IPS-18a (cell line): ENCODE data around the gene ADARB1.

ENCODE experiments used
- H3K27ac ChIP-seq: one replicate; pipeline ENCODE4 v1.5.1; 2013; ENCODE audit warnings: low read length
- H3K27me3 ChIP-seq: one replicate; pipeline ENCODE4 v1.6.1; 2013; ENCODE audit warnings: mild to moderate bottlenecking, low read length; ENCODE audit not compliant: control insufficient read depth, insufficient read depth
- H3K36me3 ChIP-seq: one replicate; pipeline ENCODE4 v1.6.1; 2013; ENCODE audit warnings: low read depth, low read length; ENCODE audit not compliant: control insufficient read depth
- H3K4me1 ChIP-seq: one replicate; pipeline ENCODE4 v1.6.1; 2013; ENCODE audit warnings: low read depth, low read length; ENCODE audit not compliant: control insufficient read depth
- H3K4me3 ChIP-seq: one replicate; pipeline ENCODE4 v1.5.1; 2013; ENCODE audit warnings: low read length
- H3K9ac ChIP-seq: one replicate; pipeline ENCODE4 v1.6.1; 2013; ENCODE audit warnings: mild to moderate bottlenecking, low read length, moderate library complexity
- H3K9me3 ChIP-seq: one replicate; pipeline ENCODE4 v1.6.1; 2013; ENCODE audit warnings: low read depth, low read length; ENCODE audit not compliant: control insufficient read depth

ADARB1 gene

GRCh38 chr21:45073301-45074047, 906 bp upstream of the ADARB1 start:
- no peaks in the 10 kb centered on the region for H3K36me3 ChIP-seq
- H3K27me3 ChIP-seq: peaks cover 40% of the 10 kb centered on the region
- peak overlapping the region; percentile 59 for H3K4me3 ChIP-seq
- peak overlapping the region; percentile 39 for H3K9ac ChIP-seq
- H3K9me3 ChIP-seq: no peaks in the 10 kb centered on the region
- no peak overlapping the region for H3K27ac ChIP-seq
- peaks cover 9% of the 10 kb centered on the region for H3K4me1 ChIP-seq

GRCh38 chr21:45074818-45075595, 627 bp downstream of the ADARB1 start:
- H3K9ac ChIP-seq: no peak overlapping the region

GRCh38 chr21:45075596-45076244, 1.3 kb downstream of the ADARB1 start:
- Histone ChIP-seq H3K4me3 (peak overlapping the region; percentile 52), H3K9me3 (no peaks in the 10 kb centered on the region), H3K4me1 (peaks cover 9% of the 10 kb centered on the region), H3K27me3 (peaks cover 40% of the 10 kb centered on the region), H3K9ac (no peak overlapping the region), H3K27ac (no peak overlapping the region), H3K36me3 (no peaks in the 10 kb centered on the region)

More at GRCh38 chr21:45074818-45075595, 627 bp downstream of the ADARB1 start:
- Histone ChIP-seq H3K27me3 (peaks cover 40% of the 10 kb centered on the region), H3K4me3 (peak overlapping the region; percentile 52), H3K27ac (no peak overlapping the region), H3K4me1 (peaks cover 9% of the 10 kb centered on the region), H3K36me3 (no peaks in the 10 kb centered on the region), H3K9me3 (no peaks in the 10 kb centered on the region)

- Histone ChIP-seq H3K27me3 (peaks cover 40% of the 10 kb centered on the region), H3K9me3 (no peaks in the 10 kb centered on the region), H3K27ac (no peak overlapping the region), H3K36me3 (no peaks in the 10 kb centered on the region), H3K4me1 (peaks cover 9% of the 10 kb centered on the region), H3K9ac (no peak overlapping the region), H3K4me3 (no peak overlapping the region)
These were observed 1.9 kb downstream of the ADARB1 start for GRCh38 chr21:45076245-45076711.

GRCh38 chr21:45078371-45078770, 4.0 kb downstream of the ADARB1 start:
- no peak overlapping the region for H3K9ac ChIP-seq
- no peak overlapping the region for H3K27ac ChIP-seq
- peaks cover 8% of the 10 kb centered on the region for H3K4me1 ChIP-seq
- H3K27me3 ChIP-seq: peaks cover 37% of the 10 kb centered on the region
- no peaks in the 10 kb centered on the region for H3K36me3 ChIP-seq
- H3K9me3 ChIP-seq: no peaks in the 10 kb centered on the region
- no peak overlapping the region for H3K4me3 ChIP-seq

- no peaks in the 10 kb centered on the region for H3K36me3 ChIP-seq
- no peak overlapping the region for H3K9ac ChIP-seq
- peaks cover 6% of the 10 kb centered on the region for H3K4me1 ChIP-seq
- no peak overlapping the region for H3K27ac ChIP-seq
- H3K9me3 ChIP-seq: no peaks in the 10 kb centered on the region
- peaks cover 34% of the 10 kb centered on the region for H3K27me3 ChIP-seq
- no peak overlapping the region for H3K4me3 ChIP-seq
These were observed 4.5 kb downstream of the ADARB1 start for GRCh38 chr21:45078877-45079281.

GRCh38 chr21:45079351-45079750, 5.0 kb downstream of the ADARB1 start:
- H3K9ac ChIP-seq: no peak overlapping the region
- no peak overlapping the region for H3K27ac ChIP-seq
- H3K4me3 ChIP-seq: no peak overlapping the region

GRCh38 chr21:45080232-45080631, 5.9 kb downstream of the ADARB1 start:
- H3K36me3 ChIP-seq: no peaks in the 10 kb centered on the region
- no peak overlapping the region for H3K27ac ChIP-seq
- H3K27me3 ChIP-seq: peaks cover 29% of the 10 kb centered on the region
- peaks cover 6% of the 10 kb centered on the region for H3K4me1 ChIP-seq
- H3K4me3 ChIP-seq: no peak overlapping the region
- no peak overlapping the region for H3K9ac ChIP-seq
- H3K9me3 ChIP-seq: no peaks in the 10 kb centered on the region

More at GRCh38 chr21:45079351-45079750, 5.0 kb downstream of the ADARB1 start:
- no peaks in the 10 kb centered on the region for H3K9me3 ChIP-seq
- no peaks in the 10 kb centered on the region for H3K36me3 ChIP-seq
- peaks cover 6% of the 10 kb centered on the region for H3K4me1 ChIP-seq
- peaks cover 34% of the 10 kb centered on the region for H3K27me3 ChIP-seq

GRCh38 chr21:45080639-45081414, 6.4 kb downstream of the ADARB1 start:
- H3K9me3 ChIP-seq: no peaks in the 10 kb centered on the region
- no peaks in the 10 kb centered on the region for H3K36me3 ChIP-seq
- H3K27ac ChIP-seq: no peak overlapping the region
- peaks cover under 1% of the 10 kb centered on the region for H3K4me1 ChIP-seq
- peaks cover 24% of the 10 kb centered on the region for H3K27me3 ChIP-seq
- no peak overlapping the region for H3K9ac ChIP-seq
- H3K4me3 ChIP-seq: no peak overlapping the region

GRCh38 chr21:45081636-45082035, 7.3 kb downstream of the ADARB1 start:
- Histone ChIP-seq H3K4me3 (no peak overlapping the region), H3K36me3 (no peaks in the 10 kb centered on the region), H3K9ac (no peak overlapping the region), H3K4me1 (no peaks in the 10 kb centered on the region), H3K9me3 (no peaks in the 10 kb centered on the region), H3K27ac (no peak overlapping the region), H3K27me3 (peaks cover 15% of the 10 kb centered on the region)

- Histone ChIP-seq H3K4me3 (no peak overlapping the region), H3K36me3 (no peaks in the 10 kb centered on the region), H3K27ac (no peak overlapping the region), H3K9ac (no peak overlapping the region), H3K9me3 (no peaks in the 10 kb centered on the region), H3K27me3 (peaks cover 7% of the 10 kb centered on the region), H3K4me1 (no peaks in the 10 kb centered on the region)
These were observed 8.4 kb downstream of the ADARB1 start for GRCh38 chr21:45082736-45083135.
